Metanephros (tissue), 1 donor: Measurements from ENCODE around the gene C15orf61. TPM values are rescaled to one million over a fixed set of nuclear protein-coding genes. Genes with fewer than 3 reads are reported as not detected.

Source experiments
- total RNA-seq: library from RNA; depleted of rRNA; stranded (reverse); fragments of >200 nt; gene quantifications from one replicate; pipeline ENCODE4 v1.2.3, GENCODE V29; 2014

C15orf61 gene
- 8.6 TPM for total RNA-seq

GRCh38 chr15:67521029-67521782 is at the start of gene C15orf61:
Gene C15orf61 (plus strand): TSS chr15:67521131. CDS start chr15:67521249, 118 bp downstream.

DNA sequence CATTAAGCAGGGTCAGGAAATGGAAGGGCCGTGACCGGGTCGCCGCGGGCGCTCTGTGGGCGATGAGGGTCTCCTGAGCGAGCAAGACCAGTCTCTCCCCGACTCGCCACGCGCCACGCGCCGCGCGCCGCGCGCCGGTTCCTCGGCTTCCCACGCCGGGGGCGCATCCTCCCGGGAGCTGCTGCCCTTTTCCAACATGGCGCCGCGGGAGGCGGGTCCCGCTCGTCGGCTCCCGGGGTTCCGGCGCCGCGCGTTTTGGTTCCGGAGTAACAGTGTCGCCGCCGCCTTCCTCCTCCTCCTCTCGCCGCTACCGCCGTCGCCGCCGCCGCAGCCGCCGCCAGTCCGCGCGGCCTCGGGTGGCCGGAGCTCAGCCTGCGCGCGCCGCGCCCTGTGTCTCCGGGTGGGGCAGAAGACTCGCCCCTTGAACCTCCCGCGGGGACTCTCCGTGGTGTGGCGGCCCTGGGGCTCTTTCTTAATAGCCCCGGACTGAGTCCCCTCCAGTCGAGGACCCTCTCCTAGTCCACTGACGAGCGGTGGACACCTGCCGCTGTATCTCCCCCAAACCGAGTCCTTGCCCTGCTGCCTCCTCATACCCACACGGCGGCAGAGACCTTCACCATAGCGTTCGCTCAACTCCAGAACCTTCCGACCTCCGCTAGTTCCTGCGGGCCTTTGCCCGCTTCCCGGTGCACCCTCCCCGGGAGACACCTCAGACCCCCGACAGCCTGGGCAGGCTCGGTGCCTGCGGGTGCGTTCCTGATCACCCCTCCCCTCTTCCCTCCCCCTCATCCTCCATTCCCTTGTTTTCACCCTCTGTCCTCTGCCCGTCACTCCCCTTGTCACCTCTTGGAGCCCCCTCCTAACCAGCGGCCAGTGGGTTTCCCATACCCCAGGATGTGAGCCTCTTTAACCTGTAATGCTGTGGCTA is 21.8 kb downstream of the C15orf61 start, which contains the start of gene MAP2K5:
Gene MAP2K5 (plus strand): TSS at position 284 of the 928 bp plus-strand sequence. CDS start 633 bp downstream, at position 917.

Other genes with a start within 250 kb of the C15orf61 start
- gene MAP2K5, start 21.6 kb downstream of the C15orf61 start, total RNA-seq: 16.8 TPM